Sigmoid colon (tissue), 4 donors: Measurements from ENCODE around the gene POPDC2.

Experiments used
- CTCF ChIP-seq, 4 experiments: fragments of 450-650 bp in 3 of 4; fragments of 200-600 bp in 1 of 4; IDR thresholded peaks; one replicate each; pipeline ENCODE4 v1.5.1; 2016 to 2019; ENCODE audit warnings: antibody characterized with exemption in 4 of 4, mild to moderate bottlenecking in 3 of 4, moderate library complexity in 2 of 4
- EP300 ChIP-seq, 4 donors: sonication (generic); formaldehyde crosslinking; IDR thresholded peaks; one replicate each; pipeline ENCODE4 v1.6.1; 2017; ENCODE audit warnings: antibody characterized with exemption in 4 of 4
- POLR2A ChIP-seq, 2 donors: fragments of 450-650 bp; IDR thresholded peaks; one replicate each; pipeline ENCODE4 v1.6.1; 2016; ENCODE audit warnings: antibody characterized with exemption in 2 of 2, mild to moderate bottlenecking in 2 of 2, moderate library complexity in 2 of 2

- TF ChIP-seq CTCF (IDR thresholded peaks at IDR 0.05) (no peak), EP300 (IDR thresholded peaks at IDR 0.05) (no peak), POLR2A (IDR thresholded peaks at IDR 0.05) (no peak)
Observed at GRCh38 chr3:119600732-119601131, 59.7 kb downstream of the POPDC2 start.
